Measurements from ENCODE around the gene ALDOB. TPM values are rescaled to one million over a fixed set of nuclear protein-coding genes. Genes with fewer than 3 reads are reported as not detected.
A peak's percentile ranks its signal among the peaks of the same experiment; 100 is the strongest.

Gene ALDOB
- total RNA-seq, result not detected in 2 replicates

GRCh38 chr9:101435601-101436079, at the start of gene ALDOB:
Gene ALDOB (minus strand): TSS chr9:101435774. CDS start chr9:101430887, 4,887 bp downstream.
- DNase-seq (ENCODE audit: low read depth), result no peak

- no peak for DNase-seq (ENCODE audit: low read depth)
These were observed 48.5 kb upstream of the ALDOB start for GRCh38 chr9:101484046-101484445.

- no peak for DNase-seq (ENCODE audit: low read depth)
These were observed 45.7 kb upstream of the ALDOB start for GRCh38 chr9:101481261-101481660.

- peak; percentile 27 for DNase-seq (ENCODE audit: low read depth)
These were observed 44.8 kb upstream of the ALDOB start for GRCh38 chr9:101480386-101480785.

GRCh38 chr9:101479338-101480030, 43.9 kb upstream of the ALDOB start:
- peak; percentile 47 for DNase-seq (ENCODE audit: low read depth)

- DNase-seq (ENCODE audit: low read depth), result no peak
These were observed 43.3 kb upstream of the ALDOB start for GRCh38 chr9:101478906-101479305.

- DNase-seq (ENCODE audit: low read depth), result no peak
These were observed 42.9 kb upstream of the ALDOB start for GRCh38 chr9:101478444-101478843.

GRCh38 chr9:101477736-101478135, 42.2 kb upstream of the ALDOB start:
- no peak for DNase-seq (ENCODE audit: low read depth)

- peak; percentile 49 for DNase-seq (ENCODE audit: low read depth)
These were observed 41.6 kb upstream of the ALDOB start for GRCh38 chr9:101477214-101477613.

- DNase-seq (ENCODE audit: low read depth), result no peak
These were observed 41.1 kb upstream of the ALDOB start for GRCh38 chr9:101476576-101477208.

GRCh38 chr9:101472891-101473290, 37.3 kb upstream of the ALDOB start:
- no peak for DNase-seq (ENCODE audit: low read depth)

- DNase-seq (ENCODE audit: low read depth), result no peak
These were observed 35.4 kb upstream of the ALDOB start for GRCh38 chr9:101470929-101471328.

GRCh38 chr9:101470021-101470420, 34.4 kb upstream of the ALDOB start:
- no peak for DNase-seq (ENCODE audit: low read depth)

GRCh38 chr9:101469026-101469425, 33.5 kb upstream of the ALDOB start:
- DNase-seq (ENCODE audit: low read depth), result peak; percentile 79

- DNase-seq (ENCODE audit: low read depth), result no peak
These were observed 32.5 kb upstream of the ALDOB start for GRCh38 chr9:101468116-101468515.

- DNase-seq (ENCODE audit: low read depth), result no peak
These were observed 32.1 kb upstream of the ALDOB start for GRCh38 chr9:101467690-101468089.

GRCh38 chr9:101466863-101467262, 31.3 kb upstream of the ALDOB start:
- DNase-seq (ENCODE audit: low read depth), result no peak

- DNase-seq (ENCODE audit: low read depth), result peak; percentile 80
These were observed 29.8 kb upstream of the ALDOB start for GRCh38 chr9:101465326-101465915.

GRCh38 chr9:101463397-101463796, 27.8 kb upstream of the ALDOB start:
- DNase-seq (ENCODE audit: low read depth), result no peak

GRCh38 chr9:101462558-101462957, 27.0 kb upstream of the ALDOB start:
- DNase-seq (ENCODE audit: low read depth), result no peak

- no peak for DNase-seq (ENCODE audit: low read depth)
These were observed 25.4 kb upstream of the ALDOB start for GRCh38 chr9:101460965-101461364.

- peak; percentile 81 for DNase-seq (ENCODE audit: low read depth)
These were observed 23.5 kb upstream of the ALDOB start for GRCh38 chr9:101458963-101459631.

Data from renal cortical epithelial cell (primary cell).